T47D (cell line): ENCODE results near the gene ETV1.

ENCODE experiments used
- DNase-seq, 2 experiments: peaks; one replicate each; pipeline versions ENCODE4 v3.0.0 to v3.0.0-alpha.2; 2011 to 2012; ENCODE audit warnings: low read depth in 1 of 2, low spot score in 1 of 2
- JUND ChIP-seq: IDR thresholded peaks from 2 replicates; pipeline ENCODE4 v1.6.1; 2012; ENCODE audit warnings: low read depth
- in situ Hi-C: cut with HindIII; loops from 2 replicates; pipeline ENCODE4 v1.10.0; 2016; ENCODE audit warnings: low sequenced_read_pairs, low pct_unique_long_range_greater_than_20kb

The ETV1 gene

DNA sequence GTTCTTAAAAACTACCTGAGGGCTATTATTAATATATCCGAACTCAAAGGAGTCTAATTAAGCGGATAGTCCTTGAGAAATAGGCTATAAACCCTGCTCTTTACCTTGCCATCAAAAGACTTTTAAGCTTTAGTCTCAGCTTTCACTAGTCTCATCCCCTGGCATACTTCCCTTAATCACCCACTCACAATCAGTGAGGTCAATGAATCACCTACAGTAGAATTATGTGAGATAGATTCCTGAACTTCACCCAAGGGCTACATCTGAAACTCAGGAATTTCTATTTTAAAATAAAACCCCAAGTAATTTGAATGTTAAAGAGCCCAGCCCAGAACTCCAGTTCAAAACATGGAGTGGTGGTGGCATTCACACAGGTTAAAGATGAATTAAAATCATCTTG is 108.7 kb downstream of the ETV1 start:
- in situ Hi-C loops, result no loop called here
- no peak for DNase-seq
- no peak for TF ChIP-seq JUND

DNA sequence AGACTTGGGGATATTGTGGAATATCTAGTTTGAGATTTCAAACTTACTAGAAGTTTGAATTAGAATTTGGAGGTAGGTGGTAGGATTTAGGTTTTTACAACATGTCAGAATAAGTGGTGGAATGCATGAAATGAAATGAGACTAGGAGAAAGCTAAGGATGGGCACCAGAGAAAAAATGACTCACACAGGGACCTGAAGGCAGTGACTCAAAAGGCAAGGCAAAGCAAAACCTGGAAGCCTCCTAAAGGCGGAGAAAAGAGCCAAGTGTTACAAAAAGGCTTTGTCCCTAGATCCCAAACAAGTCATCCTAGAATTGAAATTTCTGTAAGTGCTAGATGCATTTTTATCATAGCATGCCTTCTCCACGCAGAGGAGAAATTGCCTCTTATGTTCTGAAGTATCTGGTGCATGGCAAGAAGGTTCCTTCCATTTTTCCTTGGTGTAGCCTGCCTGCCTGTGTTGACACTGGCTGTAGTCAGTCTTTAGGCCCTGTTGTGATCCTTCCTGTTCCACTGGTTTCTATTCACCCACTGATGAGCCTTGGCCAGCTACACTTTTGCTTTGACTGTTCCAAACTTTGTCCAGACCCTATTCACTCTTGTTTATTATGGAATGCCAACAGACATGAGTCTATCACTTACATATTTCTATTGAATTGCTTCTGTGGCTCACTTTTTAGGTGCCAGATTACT is 109.3 kb downstream of the ETV1 start:
- in situ Hi-C loops, result no loop called here
- TF ChIP-seq JUND, result no peak

DNA sequence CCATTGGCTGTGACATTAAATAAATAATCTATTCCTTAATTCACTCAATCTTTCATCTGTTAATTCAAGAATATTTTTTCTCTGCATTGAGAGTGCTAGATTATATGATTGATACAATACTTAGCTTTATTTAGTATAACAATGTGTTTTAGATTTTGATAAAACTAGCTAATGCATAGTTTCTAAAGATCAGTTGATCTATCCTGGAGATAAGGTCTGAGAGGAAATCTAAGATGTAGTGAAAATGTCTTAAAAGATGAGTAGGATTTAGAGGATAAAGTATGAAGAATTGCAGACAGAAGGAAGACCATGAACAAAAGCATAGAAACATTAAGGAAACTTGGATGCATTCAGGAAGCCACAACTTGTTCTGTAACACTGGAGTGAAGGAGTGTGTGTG is 110.3 kb downstream of the ETV1 start:
- no peak for DNase-seq

More for the DNA sequence above, 109.3 kb downstream of the ETV1 start:
- DNase-seq, result peak; percentile 5 to 79

DNA sequence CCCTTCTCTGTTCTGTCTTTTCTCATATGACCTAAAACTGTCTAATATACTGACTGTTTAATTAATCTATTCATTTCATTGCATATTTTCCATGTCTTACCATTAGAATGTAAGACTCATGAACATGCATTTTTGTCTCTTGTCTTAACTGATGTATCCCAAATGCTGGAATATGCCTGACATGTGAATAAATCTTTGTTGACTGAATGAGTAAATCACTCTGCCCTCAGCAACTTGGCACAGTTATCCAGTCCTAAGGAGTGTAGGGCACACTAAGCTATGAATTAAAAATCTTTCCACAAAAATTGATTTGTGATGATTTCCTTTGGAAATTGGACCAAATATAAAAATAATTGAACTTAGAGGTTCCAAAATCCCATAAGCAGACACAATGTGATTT is 111.3 kb downstream of the ETV1 start:
- no peak for TF ChIP-seq JUND
- DNase-seq, result no peak
- in situ Hi-C loops, result no loop called here

More for the DNA sequence above, 110.3 kb downstream of the ETV1 start:
- no peak for TF ChIP-seq JUND
- in situ Hi-C loops, result no loop called here

DNA sequence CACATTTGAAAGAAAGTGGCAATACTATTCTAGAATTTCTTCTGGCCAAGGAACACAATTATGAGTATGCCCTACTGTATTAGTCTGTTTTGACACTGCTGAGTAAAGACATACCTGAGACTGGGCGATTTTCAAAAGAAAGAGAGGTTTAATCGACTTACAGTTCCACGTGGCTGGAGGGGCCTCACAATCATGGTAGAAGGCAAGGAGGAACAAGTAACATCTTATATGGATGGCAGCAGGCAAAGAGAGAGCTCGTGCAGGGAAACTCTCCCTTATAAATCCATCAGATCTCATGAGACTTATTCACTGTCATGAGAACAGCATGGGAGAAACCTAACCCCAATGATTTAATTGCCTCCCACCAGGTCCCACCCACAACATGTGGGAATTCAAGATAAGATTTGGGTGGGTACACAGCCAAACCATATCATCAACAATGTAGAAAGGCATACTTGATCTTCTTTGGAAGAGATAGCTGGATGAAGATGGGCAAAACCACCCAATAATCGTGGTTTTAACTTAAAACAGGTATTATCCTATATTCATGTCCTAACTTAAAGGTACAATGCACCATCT is 113.9 kb downstream of the ETV1 start:
- no peak for TF ChIP-seq JUND
- DNase-seq, result no peak
- in situ Hi-C loops, result no loop called here

DNA sequence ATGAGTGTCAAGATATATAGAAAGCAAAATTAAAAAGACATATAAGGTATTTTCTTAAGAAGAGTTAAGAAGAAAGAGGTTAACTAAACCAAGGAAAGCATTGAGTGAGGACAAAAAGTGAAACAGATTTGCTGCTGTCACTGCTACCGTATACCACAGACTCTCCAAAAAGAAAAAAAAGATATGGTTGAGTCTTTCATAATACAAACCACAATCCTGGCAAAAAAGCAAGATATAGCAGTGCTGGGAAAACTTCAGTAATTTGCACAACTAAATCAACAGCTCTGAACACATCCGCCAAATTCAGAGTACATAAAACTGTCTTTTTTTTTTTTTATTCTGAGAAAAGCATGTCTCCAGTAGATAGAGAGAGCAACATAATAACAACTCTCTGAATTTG is 114.7 kb downstream of the ETV1 start:
- no peak for TF ChIP-seq JUND
- no peak for DNase-seq
- in situ Hi-C loops, result no loop called here

DNA sequence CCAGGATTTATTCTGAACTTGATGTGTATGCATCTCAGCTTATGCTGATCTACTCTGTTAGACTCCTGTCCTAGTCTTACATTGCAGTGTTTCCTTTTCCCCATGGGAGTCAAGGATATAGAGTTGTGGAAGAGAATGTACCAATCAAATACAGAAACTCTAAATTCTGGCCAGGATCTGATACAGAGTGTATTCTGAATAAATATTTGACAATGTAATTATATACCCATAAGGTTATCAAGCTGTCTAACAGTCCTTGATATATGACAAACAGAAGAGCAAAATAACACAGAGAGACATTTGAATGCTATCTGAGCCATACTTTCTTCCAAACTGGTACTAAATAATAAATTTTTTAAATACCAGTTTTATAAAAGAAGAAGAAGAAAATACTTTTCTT is 116.8 kb downstream of the ETV1 start:
- no peak for DNase-seq
- in situ Hi-C loops, result no loop called here

DNA sequence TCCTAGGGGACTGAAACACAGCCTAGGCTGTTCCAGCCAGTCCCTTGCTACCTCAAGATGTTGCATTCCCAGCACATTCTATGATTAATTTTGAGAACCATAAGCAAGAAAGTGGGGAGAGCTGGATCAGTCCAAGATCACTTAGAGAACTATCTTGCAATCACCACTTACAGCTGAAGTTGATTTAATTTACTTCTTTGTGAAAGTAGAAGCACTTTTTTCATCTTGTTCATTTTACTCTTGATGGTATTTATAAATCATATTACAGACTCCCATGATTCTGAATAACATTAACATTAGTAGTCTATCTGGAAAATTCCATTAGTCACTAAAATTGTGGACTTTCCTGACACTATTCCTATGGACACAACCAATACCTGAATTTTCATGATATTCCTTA is 118.5 kb downstream of the ETV1 start:
- no peak for DNase-seq
- TF ChIP-seq JUND, result no peak
- in situ Hi-C loops, result no loop called here

More for the DNA sequence above, 116.8 kb downstream of the ETV1 start:
- TF ChIP-seq JUND, result no peak

DNA sequence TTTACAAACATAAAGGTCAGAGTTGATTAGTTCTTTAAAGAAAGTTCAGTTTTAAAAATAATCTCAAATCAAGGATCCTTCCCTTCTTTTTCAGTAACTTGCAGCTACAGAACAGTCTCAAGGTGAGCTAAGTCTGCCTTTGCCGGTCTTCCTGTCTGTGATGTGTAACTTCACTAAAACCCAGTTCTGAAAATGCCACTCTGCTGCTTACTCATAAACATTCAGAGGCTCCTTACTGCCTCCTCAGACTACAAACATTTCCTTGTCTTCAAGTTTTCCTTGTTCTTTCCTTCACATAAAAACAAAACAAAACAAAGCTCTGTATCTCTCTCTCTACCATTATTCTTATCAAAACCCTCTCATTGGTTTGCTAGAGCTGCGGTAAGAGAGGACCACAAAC is 128.7 kb downstream of the ETV1 start:
- no peak for TF ChIP-seq JUND
- in situ Hi-C loops, result no loop called here
- no peak for DNase-seq

DNA sequence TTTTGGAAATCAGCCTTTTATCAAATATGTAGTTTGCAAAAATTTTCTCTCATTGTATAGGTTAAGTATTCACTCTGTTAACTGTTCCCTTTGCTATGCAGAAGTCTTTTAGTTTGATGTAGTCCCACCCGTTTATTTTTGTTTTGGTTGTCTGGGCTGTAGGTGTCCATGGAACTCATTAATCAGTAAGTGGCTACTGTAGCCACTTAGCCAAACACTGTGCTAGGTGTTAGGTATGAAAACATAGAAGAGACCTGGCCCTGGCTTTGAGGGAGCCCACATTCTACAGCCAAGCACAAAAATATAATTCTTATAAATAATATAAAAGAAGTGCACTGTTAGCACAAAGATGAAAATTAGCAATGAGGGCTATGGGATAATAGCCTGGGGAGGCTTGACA is 133.5 kb downstream of the ETV1 start:
- in situ Hi-C loops, result no loop called here
- TF ChIP-seq JUND, result no peak
- no peak for DNase-seq

DNA sequence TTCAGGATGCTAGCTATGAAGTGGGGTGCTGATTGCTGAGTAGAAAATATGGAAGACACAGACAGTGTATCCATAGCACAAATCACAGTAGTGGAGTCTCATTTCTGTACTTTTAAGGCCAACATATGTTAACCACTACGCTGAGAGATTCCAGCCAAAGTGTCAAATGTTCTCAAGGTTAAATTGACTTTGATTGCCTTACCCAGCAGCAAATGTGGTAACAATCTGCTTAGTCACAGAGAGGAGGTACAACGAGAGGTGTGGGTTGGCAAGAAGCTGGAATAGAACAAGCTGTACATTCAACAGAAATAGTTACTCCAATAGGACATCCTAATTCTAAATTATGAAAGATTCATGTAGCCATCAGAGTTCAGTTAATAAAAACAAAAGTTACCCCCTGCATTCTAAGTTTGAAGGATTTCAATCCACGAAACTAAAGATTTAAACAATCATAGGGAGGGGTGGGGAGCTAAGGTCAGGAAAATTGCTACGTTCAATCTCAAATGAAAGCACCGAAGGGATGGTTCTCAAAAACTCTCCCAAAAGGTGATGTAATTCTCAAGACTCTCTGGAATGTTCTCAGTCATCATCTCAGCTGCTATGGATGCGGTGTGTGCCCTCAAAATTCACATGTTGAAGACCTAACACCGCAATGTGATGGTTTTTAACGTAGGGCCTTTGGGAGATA is 137.0 kb downstream of the ETV1 start:
- no peak for TF ChIP-seq JUND
- in situ Hi-C loops, result no loop called here
- no peak for DNase-seq

DNA sequence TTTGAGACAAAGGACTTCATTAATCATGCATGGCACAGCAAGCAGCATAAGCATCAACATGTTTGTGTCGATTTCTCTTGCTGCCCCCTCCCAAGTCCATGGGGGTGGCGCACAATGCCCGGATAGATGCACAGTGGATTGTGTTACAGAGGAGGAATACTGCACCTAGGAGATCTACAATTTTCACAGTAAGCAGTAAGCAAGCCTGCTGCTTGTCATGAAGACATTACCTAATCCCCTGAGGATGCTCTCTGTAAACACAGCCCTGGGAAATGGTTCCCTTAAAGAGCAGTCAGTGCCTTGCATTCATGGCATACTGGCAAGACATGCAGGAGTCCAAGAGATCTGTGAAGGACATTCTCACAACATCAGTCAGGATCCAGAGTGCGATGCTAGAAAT is 137.7 kb downstream of the ETV1 start:
- TF ChIP-seq JUND, result no peak
- DNase-seq, result no peak
- in situ Hi-C loops, result no loop called here

DNA sequence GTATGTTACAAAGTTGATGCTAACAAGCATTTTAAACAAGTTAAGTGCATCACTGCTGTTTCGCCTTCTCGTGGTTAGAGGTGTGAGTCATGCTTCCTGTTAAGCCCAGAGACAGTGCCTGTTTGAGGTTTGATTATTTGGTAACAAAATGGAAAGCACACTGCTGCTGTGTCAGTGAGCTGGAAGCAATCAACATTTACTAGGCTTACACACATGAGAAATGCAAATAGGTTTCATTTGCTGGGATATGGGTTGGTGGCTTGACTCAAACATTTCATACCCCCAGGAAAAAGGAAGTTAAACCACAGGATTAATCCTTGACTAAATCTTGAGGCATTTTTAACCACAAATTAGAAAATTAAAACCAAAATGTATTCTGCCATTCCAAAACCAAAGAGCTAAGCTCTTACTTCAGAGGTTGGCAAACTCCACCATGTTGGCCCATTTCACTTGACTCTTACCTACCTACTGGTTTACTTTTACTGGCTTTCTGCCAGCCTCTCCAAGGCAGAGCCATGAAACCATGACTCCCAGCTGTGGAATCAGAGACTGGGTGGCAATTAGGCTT is 139.2 kb downstream of the ETV1 start:
- DNase-seq, result peak; percentile 12 to 81
- in situ Hi-C loops, result no loop called here
- no peak for TF ChIP-seq JUND
